Measurements from ENCODE around the gene SLC26A6.

DNA sequence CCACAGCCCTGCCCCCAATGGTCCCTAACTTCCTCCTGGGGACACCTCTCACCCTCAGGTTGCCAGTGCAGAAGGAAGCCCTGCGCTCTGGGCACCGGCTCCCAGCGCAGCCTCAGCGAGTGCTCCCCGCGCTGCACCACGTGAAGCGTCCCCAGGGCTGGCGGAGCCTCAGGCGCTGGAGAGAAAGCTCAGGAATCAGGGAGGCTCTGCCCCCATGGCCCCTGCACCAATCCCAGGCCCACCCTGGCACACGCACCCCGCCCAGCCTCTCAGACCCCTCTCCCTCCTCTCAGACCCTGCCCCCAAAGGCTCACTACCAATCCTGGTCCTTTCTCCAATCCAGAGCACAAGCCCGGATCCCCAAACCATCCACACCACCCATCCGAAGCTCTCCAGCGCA lies 47.0 kb downstream of the SLC26A6 start:
- TF ChIP-seq, protein P1, sequence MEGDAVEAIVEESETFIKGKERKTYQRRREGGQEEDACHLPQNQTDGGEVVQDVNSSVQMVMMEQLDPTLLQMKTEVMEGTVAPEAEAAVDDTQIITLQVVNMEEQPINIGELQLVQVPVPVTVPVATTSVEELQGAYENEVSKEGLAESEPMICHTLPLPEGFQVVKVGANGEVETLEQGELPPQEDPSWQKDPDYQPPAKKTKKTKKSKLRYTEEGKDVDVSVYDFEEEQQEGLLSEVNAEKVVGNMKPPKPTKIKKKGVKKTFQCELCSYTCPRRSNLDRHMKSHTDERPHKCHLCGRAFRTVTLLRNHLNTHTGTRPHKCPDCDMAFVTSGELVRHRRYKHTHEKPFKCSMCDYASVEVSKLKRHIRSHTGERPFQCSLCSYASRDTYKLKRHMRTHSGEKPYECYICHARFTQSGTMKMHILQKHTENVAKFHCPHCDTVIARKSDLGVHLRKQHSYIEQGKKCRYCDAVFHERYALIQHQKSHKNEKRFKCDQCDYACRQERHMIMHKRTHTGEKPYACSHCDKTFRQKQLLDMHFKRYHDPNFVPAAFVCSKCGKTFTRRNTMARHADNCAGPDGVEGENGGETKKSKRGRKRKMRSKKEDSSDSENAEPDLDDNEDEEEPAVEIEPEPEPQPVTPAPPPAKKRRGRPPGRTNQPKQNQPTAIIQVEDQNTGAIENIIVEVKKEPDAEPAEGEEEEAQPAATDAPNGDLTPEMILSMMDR (IDR thresholded peaks at IDR 0.05): no peak
- no peak for TF ChIP-seq EP300 (IDR thresholded peaks at IDR 0.05)

All from ovary (tissue), 3 donors.